Midbrain (tissue), 1 donor: ENCODE results near the gene NOSIP.
"Not testable (repeated sequence)": the region's sequence is repeated elsewhere in the genome, so short reads cannot be mapped to it uniquely, and the experiment has no call there.

Experiments
- DNase-seq: peaks from one replicate; lab custom pipeline; 2025; lab: John Stamatoyannopoulos, UW

The NOSIP gene

DNA sequence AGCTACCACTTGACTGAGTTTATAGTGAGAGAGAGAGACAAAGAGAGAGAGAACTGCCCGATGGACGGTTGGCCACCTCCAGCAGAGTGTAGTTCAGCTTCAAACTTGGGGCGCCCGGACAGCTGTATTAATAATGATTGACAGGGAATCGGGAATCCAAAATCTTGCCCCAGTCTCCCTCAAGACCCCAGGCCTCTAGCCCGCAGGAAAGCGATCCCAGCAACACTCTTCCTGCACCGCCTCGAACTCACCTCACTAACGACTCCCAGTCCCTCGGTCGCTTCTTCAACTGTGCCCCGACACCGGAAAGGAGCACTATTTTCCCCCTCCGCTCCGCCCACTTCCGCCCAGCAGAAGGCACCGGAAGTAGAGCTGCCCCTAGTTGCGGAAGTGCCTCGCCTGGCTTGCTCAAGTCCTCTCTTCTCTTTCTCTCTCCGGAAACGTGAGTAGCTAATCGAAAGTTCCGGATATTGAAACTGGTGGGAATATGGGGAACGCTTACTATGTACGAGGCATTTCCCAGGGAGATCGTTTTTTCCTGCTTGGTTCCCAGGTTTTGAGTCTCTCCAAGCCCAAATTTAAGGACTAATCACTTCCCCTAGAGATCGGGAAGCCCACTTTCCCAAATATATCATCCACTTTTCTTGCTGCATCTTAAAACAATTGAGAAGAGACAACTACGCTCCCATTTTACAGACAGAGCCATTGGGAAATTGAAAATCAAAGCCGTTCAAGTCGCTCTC is at the start of gene NOSIP:
NOSIP (minus strand) TSS at position 293 of the 743 bp plus-strand sequence. CDS start 19,865 bp downstream, outside the sequence.
- peak; percentile 95 for DNase-seq

GRCh38 chr19:49629659-49630058 is 49.3 kb upstream of the NOSIP start:
- DNase-seq, result no peak

- no peak for DNase-seq
Observed at GRCh38 chr19:49626226-49626625, 45.9 kb upstream of the NOSIP start.

DNA sequence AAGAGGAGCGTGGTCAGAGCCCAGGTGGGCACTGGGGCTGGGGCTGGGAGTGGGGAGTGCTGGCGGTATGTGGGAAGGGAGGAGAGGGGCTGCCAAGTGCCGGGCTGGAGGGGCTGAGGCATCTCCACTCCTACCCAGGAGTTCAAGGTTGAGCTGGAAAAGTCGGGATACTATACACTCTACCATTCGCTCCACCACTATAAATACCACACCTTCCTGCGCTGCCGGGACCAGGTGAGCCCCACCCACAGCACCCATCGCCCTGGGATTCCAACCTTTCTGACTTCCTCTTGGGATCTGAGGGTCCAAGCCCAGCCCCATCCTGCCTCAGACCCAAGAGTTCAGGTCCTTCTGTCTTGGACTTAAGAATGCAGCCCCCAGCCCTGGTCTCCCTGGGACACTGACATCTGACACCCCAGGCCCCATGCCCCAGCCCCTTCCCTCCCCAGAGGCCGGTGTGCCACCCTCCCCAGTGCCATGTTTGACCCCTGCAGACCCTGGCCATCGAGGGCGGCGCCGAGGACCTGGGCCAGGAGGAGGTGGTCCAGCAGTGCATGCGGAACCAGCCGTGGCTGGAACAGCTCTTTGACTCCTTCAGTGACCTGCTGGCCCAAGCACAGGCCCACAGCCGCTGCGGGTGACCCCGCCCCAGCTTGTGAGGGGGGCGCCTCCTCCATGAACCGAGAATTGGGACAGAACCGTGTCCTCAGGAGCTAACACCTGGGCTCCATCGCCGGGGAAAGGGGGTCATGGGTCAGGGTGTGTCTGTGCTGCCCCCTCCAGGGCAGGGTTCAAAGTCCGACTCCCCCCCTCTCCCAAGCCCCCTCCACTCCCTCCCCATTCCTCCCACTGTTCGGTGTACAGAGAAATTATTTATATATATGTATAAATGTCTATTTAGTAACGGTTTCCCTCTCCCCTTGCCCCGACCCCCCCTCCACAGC is 44.9 kb upstream of the NOSIP start:
- no peak for DNase-seq

- DNase-seq, result not testable (repeated sequence)
Observed at GRCh38 chr19:49617860-49618259, 37.5 kb upstream of the NOSIP start.

DNA sequence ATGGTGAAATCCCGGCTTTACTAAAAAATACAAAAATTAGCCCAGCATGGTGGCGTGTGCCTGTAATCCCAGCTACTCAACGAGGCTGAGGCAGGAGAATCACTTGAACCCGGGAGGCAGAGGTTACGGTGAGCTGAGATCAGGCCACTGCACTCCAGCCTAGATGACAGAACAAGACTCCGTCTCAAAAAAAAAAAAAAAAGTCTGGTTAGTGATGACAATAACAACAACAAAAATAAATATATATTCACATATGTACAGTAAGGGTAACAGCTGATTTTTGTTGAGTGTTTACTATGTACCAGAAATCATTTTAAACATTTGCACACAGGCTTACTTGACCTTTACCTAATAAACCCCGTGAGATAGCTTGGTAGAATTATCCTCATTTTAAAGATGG is 36.6 kb upstream of the NOSIP start:
- no peak for DNase-seq

- DNase-seq, result no peak
Observed at GRCh38 chr19:49616532-49616931, 36.2 kb upstream of the NOSIP start.

DNA sequence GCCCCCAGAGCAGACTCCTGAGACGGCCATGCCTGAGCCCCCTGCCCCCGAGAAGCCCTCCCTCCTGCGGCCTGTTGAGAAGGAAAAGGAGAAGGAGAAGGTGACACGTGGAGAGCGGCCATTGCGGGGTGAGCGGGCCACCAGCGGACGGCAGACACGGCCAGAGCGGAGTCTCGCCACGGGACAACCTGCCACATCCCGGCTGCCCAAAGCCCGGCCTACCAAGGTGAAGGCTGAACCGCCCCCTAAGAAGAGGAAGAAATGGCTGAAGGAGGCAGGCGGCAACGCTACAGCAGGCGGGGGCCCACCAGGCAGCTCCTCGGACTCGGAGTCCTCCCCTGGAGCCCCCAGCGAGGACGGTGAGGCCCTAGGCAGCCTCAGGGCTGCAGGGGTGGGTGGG is 35.5 kb upstream of the NOSIP start:
- no peak for DNase-seq

DNA sequence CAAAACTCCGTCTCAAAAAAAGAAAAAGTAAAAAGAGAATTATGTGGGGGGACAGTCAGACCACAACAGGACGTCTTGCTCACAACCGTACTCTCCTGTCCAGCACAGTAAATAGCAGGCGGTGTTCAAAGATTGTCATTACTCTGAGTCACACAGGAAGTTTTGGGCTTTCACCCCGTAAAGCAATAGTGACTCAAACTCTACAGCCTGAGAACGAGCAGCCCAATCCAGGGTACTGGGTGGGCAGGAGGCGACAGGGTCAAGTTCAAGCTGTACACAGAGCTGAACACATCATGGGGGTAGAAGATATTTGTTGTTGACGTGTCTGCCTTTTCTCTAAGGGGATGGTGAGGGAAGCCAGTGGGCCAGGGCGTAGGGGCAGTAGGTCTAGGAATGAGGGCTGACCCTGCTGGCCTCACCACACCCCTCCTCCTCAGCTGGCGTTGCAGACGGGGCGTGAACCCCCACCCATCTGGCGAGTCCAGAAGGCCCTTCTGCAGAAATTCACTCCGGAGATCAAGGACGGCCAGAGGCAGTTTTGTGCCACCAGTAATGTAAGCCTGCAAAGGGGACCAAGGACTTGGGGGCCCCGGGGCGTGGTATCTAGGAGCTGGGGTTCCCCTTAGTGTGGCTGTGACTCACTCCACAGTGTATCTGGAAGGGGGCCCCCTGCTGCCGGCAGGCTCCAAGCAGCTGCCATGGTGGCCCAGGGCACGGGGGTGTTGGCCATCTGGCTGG is 33.9 kb upstream of the NOSIP start:
- DNase-seq, result no peak

DNA sequence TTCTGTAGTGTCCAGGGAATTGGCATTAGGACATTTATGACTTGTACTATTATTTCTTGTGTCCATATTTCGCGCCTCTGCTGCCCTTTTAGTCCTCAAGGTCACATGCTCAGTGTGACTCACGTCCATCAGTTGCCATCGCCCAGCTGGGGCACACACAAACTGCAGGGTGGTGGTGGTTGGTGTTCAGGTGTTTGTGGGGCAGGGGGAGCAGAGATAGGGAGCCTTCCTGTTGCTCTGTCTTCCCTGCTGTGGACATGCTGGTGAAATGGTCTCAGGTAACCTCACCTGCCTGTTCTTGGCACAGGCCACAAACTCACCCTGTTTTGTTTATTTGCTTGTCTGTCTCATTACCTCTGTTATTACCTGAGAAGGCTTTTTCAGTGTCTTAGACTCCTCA is 33.0 kb upstream of the NOSIP start:
- no peak for DNase-seq

GRCh38 chr19:49609499-49610092 is 29.2 kb upstream of the NOSIP start:
- DNase-seq, result no peak

DNA sequence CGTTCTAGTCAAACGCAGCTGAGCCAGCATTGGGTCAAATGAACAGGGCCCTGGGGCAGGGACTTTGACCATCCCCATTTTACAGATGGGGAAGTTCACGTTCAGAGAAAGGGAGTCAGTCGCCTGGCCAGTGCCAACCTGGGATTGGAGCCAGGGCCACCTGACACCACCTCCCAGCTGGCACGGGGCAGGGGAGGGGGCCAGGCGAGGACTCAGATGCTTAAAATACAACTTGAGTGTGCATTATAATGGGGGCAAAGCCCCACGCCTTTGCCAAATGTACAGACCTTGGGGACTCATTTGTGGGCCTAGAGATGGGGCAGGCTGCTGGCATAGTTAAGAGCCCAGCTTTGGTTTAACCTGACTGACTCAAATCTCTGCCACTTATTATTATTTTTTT is 25.2 kb upstream of the NOSIP start:
- no peak for DNase-seq

- no peak for DNase-seq
Observed at GRCh38 chr19:49602806-49603205, 22.4 kb upstream of the NOSIP start.

- DNase-seq, result no peak
Observed at GRCh38 chr19:49601482-49602038, 21.2 kb upstream of the NOSIP start.

DNA sequence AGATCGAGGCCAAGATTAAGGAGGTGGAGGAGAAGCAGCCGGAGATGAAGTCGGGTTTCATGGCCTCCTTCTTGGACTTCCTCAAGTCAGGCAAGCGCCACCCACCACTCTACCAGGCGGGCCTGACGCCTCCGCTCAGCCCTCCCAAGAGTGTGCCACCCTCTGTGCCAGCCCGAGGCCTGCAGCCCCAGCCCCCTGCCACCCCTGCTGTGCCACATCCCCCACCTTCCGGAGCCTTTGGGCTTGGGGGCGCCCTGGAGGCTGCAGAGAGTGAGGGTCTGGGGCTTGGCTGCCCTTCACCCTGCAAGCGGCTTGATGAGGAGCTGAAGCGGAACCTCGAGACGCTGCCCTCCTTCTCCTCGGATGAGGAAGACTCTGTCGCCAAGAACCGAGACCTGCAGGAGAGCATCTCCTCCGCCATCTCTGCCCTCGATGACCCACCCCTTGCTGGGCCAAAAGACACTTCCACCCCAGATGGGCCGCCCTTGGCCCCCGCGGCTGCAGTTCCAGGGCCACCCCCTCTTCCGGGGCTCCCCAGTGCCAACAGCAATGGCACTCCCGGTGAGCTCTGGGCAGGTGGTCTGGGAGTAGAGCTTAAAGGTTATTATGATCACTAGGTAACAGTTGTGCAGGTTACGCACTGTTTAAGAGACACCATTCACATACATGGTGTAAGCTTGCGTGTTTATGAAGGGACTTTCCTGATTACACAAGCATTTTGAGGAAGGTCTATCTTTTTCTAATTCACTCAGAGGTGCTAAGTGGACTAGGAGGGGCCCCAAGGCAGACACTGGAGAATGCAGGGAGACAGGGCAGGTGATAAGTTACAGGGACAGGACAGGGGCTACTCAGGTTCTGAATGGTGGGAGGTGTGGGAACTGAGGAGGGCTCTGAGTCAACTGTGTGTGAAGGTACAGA is 19.3 kb upstream of the NOSIP start:
- DNase-seq, result no peak

GRCh38 chr19:49597703-49597974 is 17.3 kb upstream of the NOSIP start:
- DNase-seq, result no peak

DNA sequence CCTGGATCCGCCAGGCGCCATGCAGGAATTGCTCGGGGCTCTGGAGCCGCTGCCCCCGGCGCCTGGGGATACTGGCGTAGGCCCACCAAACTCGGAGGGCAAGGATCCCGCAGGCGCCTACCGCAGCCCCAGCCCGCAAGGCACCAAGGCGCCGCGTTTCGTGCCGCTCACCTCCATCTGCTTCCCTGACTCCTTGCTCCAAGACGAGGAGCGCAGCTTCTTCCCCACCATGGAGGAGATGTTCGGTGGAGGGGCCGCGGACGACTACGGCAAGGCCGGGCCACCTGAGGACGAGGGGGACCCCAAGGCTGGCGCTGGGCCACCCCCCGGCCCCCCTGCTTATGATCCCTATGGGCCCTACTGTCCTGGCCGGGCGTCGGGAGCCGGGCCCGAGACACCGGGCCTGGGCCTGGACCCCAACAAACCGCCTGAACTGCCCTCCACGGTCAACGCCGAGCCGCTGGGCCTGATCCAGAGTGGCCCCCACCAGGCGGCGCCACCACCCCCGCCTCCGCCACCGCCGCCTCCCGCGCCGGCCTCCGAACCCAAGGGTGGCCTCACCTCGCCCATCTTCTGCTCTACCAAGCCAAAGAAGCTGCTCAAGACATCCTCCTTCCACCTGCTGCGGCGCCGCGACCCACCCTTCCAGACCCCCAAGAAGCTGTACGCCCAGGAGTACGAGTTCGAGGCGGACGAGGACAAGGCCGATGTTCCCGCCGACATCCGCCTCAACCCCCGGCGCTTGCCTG is 16.8 kb upstream of the NOSIP start:
- DNase-seq, result no peak

GRCh38 chr19:49596407-49596806 is 16.1 kb upstream of the NOSIP start:
- DNase-seq, result no peak

GRCh38 chr19:49595819-49596404 is 15.6 kb upstream of the NOSIP start:
- DNase-seq, result no peak
